T-helper 1 cell treated with Interleukin-12 subunit alpha and Interleukin-12 subunit beta and Interleukin-4 antibody, amounts not matched to agents 30 ng/mL and 1 ng/mL, for 36 hours (primary cell): ENCODE measurements around the gene IL16. TPM values are rescaled to one million over a fixed set of nuclear protein-coding genes. Genes with fewer than 3 reads are reported as not detected.

Experiments used
- intact Hi-C: fragments of 100-400 bp; cut with micrococcal nuclease; formaldehyde crosslinking; loops from one replicate; pipeline ENCODE4 v1.15.1; 2024
- total RNA-seq: library from RNA; stranded (reverse); gene quantifications from 2 replicates; pipeline ENCODE4 v1.2.3, GENCODE V29; 2022

IL16 gene
- total RNA-seq, 1 donor from 2014 or later, result 237 TPM

GRCh38 chr15:81360491-81360890 lies 163.8 kb downstream of the IL16 start:
- intact Hi-C loops, result no loop called here

GRCh38 chr15:81361891-81362290 lies 165.2 kb downstream of the IL16 start:
- intact Hi-C loops, result no loop called here

- intact Hi-C loops, result no loop called here
Measured at GRCh38 chr15:81362790-81363189, 166.1 kb downstream of the IL16 start.

- intact Hi-C loops, result no loop called here
Measured at GRCh38 chr15:81363276-81363675, 166.6 kb downstream of the IL16 start.

Other genes starting within 250 kb of the IL16 start
- 37.6 and 37.7 TPM in 2 replicates for gene MESD, start 207.1 kb upstream of the IL16 start, total RNA-seq
- gene TLNRD1, start 196.0 kb upstream of the IL16 start, total RNA-seq, result 35.8 and 37.0 TPM in 2 replicates
- not detected in 2 replicates for gene CFAP161, start 62.6 kb upstream of the IL16 start, total RNA-seq
- gene STARD5, start 127.3 kb downstream of the IL16 start, total RNA-seq, result 5.6 and 6.1 TPM in 2 replicates
- gene TMC3, start 177.3 kb downstream of the IL16 start, total RNA-seq, result not detected in 2 replicates